ENCODE measurements around the gene SLC7A9.
"Not testable (repeated sequence)": the region's sequence is repeated elsewhere in the genome, so short reads cannot be mapped to it uniquely, and the experiment has no call there.

The SLC7A9 gene

GRCh38 chr19:32852216-32852615 is 17.4 kb downstream of the SLC7A9 start:
- no peak for TF ChIP-seq CTCF (IDR thresholded peaks at IDR 0.05; ENCODE audit: control insufficient read depth, extremely low read depth, insufficient read depth)
- no peak for DNase-seq (ENCODE audit: low read depth)
- H3K4me3 ChIP-seq (ENCODE audit: low read depth, low read length), result no peak overlapping the region

GRCh38 chr19:32848035-32848434 is 21.5 kb downstream of the SLC7A9 start:
- DNase-seq (ENCODE audit: low read depth); H3K4me3 ChIP-seq (ENCODE audit: low read depth, low read length): not testable (repeated sequence)

GRCh38 chr19:32843716-32844245 is 25.8 kb downstream of the SLC7A9 start:
- TF ChIP-seq CTCF (IDR thresholded peaks at IDR 0.05; ENCODE audit: control insufficient read depth, extremely low read depth, insufficient read depth), result no peak
- no peak for DNase-seq (ENCODE audit: low read depth)
- H3K4me3 ChIP-seq (ENCODE audit: low read depth, low read length), result no peak overlapping the region

GRCh38 chr19:32842061-32842460 is 27.5 kb downstream of the SLC7A9 start:
- DNase-seq (ENCODE audit: low read depth), result no peak
- no peak overlapping the region for H3K4me3 ChIP-seq (ENCODE audit: low read depth, low read length)
- no peak for TF ChIP-seq CTCF (IDR thresholded peaks at IDR 0.05; ENCODE audit: control insufficient read depth, extremely low read depth, insufficient read depth)

- no peak for TF ChIP-seq CTCF (IDR thresholded peaks at IDR 0.05; ENCODE audit: control insufficient read depth, extremely low read depth, insufficient read depth)
- H3K4me3 ChIP-seq (ENCODE audit: low read depth, low read length), result no peak overlapping the region
- no peak for DNase-seq (ENCODE audit: low read depth)
Observed at GRCh38 chr19:32837531-32837930, 32.0 kb downstream of the SLC7A9 start.

- H3K4me3 ChIP-seq (ENCODE audit: low read depth, low read length); DNase-seq (ENCODE audit: low read depth): not testable (repeated sequence)
Observed at GRCh38 chr19:32833388-32833787, 36.2 kb downstream of the SLC7A9 start.

- not testable (repeated sequence) for H3K4me3 ChIP-seq (ENCODE audit: low read depth, low read length); DNase-seq (ENCODE audit: low read depth)
Observed at GRCh38 chr19:32832825-32833224, 36.7 kb downstream of the SLC7A9 start.

- not testable (repeated sequence) for H3K4me3 ChIP-seq (ENCODE audit: low read depth, low read length); DNase-seq (ENCODE audit: low read depth)
Observed at GRCh38 chr19:32832094-32832493, 37.5 kb downstream of the SLC7A9 start.

GRCh38 chr19:32831611-32832010 is 38.0 kb downstream of the SLC7A9 start:
- no peak for DNase-seq (ENCODE audit: low read depth)
- H3K4me3 ChIP-seq (ENCODE audit: low read depth, low read length), result no peak overlapping the region
- no peak for TF ChIP-seq CTCF (IDR thresholded peaks at IDR 0.05; ENCODE audit: control insufficient read depth, extremely low read depth, insufficient read depth)

All from LNCaP clone FGC (cell line).